H1 (cell line): ENCODE measurements around the gene MCM3AP.
"Not testable (repeated sequence)": the region's sequence is repeated elsewhere in the genome, so short reads cannot be mapped to it uniquely, and the experiment has no call there.

ENCODE experiments used
- BRCA1 ChIP-seq: IDR thresholded peaks from 2 replicates; pipeline ENCODE4 v1.6.1; 2012; ENCODE audit warnings: low read depth, low read length, improper control_type of control experiment
- GABPA ChIP-seq: IDR thresholded peaks from 2 replicates; pipeline ENCODE4 v1.6.1; 2011; ENCODE audit warnings: mild to moderate bottlenecking, low read length, moderate library complexity, borderline replicate concordance; ENCODE audit not compliant: insufficient read depth
- JUN ChIP-seq: IDR thresholded peaks from 2 replicates; pipeline ENCODE4 v1.6.1; 2011; ENCODE audit warnings: low read depth, mild to moderate bottlenecking, improper control_type of control experiment, low read length
- RAD21 ChIP-seq, 2 experiments: IDR thresholded peaks in 1 of 2; conservative IDR thresholded peaks in 1 of 2; 2 replicates each; pipeline ENCODE4 v1.6.1; 2011; ENCODE audit warnings: low read depth in 2 of 2, low read length in 2 of 2, improper control_type of control experiment in 1 of 2, inconsistent platforms in 1 of 2, mild to moderate bottlenecking in 1 of 2, moderate library complexity in 1 of 2
- TBP ChIP-seq: IDR thresholded peaks from 2 replicates; pipeline ENCODE4 v1.6.1; 2011; ENCODE audit warnings: low read depth, low read length, improper control_type of control experiment

- not testable (repeated sequence) for TF ChIP-seq GABPA; JUN; BRCA1; TBP; RAD21 (IDR thresholded peaks at IDR 0.05 in 1 of 2, conservative IDR thresholded peaks at IDR 0.05 in 1 of 2; ENCODE audit: low read depth in 2 of 2, low read length in 2 of 2)
Observed at GRCh38 chr21:46310260-46310659, 24.8 kb upstream of the MCM3AP start.
